ENCODE results near the gene LYZL4. TPM values are rescaled to one million over a fixed set of nuclear protein-coding genes. Genes with fewer than 3 reads are reported as not detected.
A peak's percentile ranks its signal among the peaks of the same experiment; 100 is the strongest.

Gene LYZL4
- total and polyA plus RNA-seq, 2 of the 13 experiments (the other 11 are each of a cell fraction or from before 2014, with no cell fraction given): not detected

DNA sequence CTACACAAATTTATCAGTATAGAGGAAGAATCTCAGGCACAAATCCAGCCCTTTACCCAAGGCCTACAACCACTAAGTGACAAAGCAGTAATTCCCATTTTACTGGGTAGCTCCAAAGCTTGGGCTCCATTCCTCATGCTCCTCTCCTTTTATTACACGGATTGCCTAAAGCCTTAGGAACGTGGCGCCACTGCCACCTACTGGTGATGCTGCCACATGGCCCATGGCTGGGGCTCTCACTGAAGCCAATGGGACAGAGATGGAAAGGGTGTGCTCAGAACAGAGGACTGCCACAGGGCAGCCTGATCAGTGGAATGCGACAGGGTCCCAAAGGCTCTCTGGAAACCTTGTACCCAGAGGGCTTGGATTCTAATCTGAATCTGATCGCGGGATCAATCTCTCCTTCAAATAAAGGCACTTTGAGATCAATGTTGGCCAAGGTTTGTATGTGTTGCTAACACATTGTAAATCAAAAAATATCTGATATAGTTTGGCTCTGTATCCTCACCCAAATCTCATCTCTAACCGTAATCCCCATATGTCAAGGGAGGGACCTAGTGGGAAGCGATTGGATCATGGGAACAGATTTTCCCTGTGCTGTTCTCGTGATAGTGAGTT, 33.5 kb upstream of the LYZL4 start (continued):
- TF ChIP-seq HNF1B (CRISPR knock-in tag; IDR thresholded peaks at IDR 0.05): 0 out of 2 replicates have a peak, but pooled peaks have one; percentile 36
- peak; percentile 29; the same call in 1 of the 2 replicates for TF ChIP-seq THAP11 (CRISPR knock-in tag; IDR thresholded peaks at IDR 0.05)
- TF ChIP-seq ZNF605 (CRISPR knock-in tag; IDR thresholded peaks at IDR 0.05): no peak
- no peak for TF ChIP-seq ZNF512B (CRISPR knock-in tag; IDR thresholded peaks at IDR 0.05; ENCODE audit: borderline replicate concordance)
- TF ChIP-seq THAP8 (CRISPR knock-in tag; IDR thresholded peaks at IDR 0.05; ENCODE audit: borderline replicate concordance): no peak
- no peak for TF ChIP-seq MAZ (IDR thresholded peaks at IDR 0.05; ENCODE audit: borderline replicate concordance, low read depth, low read length)
- no peak for TF ChIP-seq MAZ (CRISPR knock-in tag; IDR thresholded peaks at IDR 0.05; ENCODE audit: low read depth)
- TF ChIP-seq REXO4 (CRISPR knock-in tag; IDR thresholded peaks at IDR 0.05; ENCODE audit: borderline replicate concordance): no peak
- TF ChIP-seq ZNF138 (CRISPR knock-in tag; IDR thresholded peaks at IDR 0.05; ENCODE audit: low read depth): no peak
- TF ChIP-seq ZNF143 (CRISPR knock-in tag; IDR thresholded peaks at IDR 0.05): no peak
- TF ChIP-seq LCORL (IDR thresholded peaks at IDR 0.05): no peak
- TF ChIP-seq LCORL (CRISPR knock-in tag; IDR thresholded peaks at IDR 0.05): peak; percentile 55; the same call in 1 of the 2 replicates
- TF ChIP-seq MIER3 (CRISPR knock-in tag; IDR thresholded peaks at IDR 0.05; ENCODE audit: borderline replicate concordance): no peak
- no peak for TF ChIP-seq CBX1 (IDR thresholded peaks at IDR 0.05; ENCODE audit: low read depth)
- no peak for TF ChIP-seq ZNF274 (CRISPR knock-in tag; IDR thresholded peaks at IDR 0.05)
- TF ChIP-seq, protein P1, sequence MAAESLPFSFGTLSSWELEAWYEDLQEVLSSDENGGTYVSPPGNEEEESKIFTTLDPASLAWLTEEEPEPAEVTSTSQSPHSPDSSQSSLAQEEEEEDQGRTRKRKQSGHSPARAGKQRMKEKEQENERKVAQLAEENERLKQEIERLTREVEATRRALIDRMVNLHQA (CRISPR knock-in tag; IDR thresholded peaks at IDR 0.05): no peak
- TF ChIP-seq EZH2 (conservative IDR thresholded peaks at IDR 0.05; ENCODE audit: low read depth, low read length): no peak
- TF ChIP-seq CBX2 (IDR thresholded peaks at IDR 0.05; ENCODE audit: low read depth, low read length): no peak
- TF ChIP-seq CBX2 (CRISPR knock-in tag; IDR thresholded peaks at IDR 0.05; ENCODE audit: low read depth): no peak
- TF ChIP-seq RAD21 (CRISPR knock-in tag; IDR thresholded peaks at IDR 0.05): peak; percentile 97
- no peak; the same call in 2 of the 3 replicates for TF ChIP-seq MXI1 (IDR thresholded peaks at IDR 0.05; ENCODE audit: borderline replicate concordance, low read depth, low read length)
- no peak for TF ChIP-seq AGO2 (optimal IDR thresholded peaks at IDR 0.05; ENCODE audit: low read depth, low read length)
- peak; percentile 99 for TF ChIP-seq STAG1 (CRISPR knock-in tag; IDR thresholded peaks at IDR 0.05)
- TF ChIP-seq PCBP2 (optimal IDR thresholded peaks at IDR 0.05; ENCODE audit: low read depth, low read length, poor library complexity, severe bottlenecking): no peak
- TF ChIP-seq CEBPG (CRISPR knock-in tag; IDR thresholded peaks at IDR 0.05): peak; percentile 61
- no peak for TF ChIP-seq BRD4 (CRISPR knock-in tag; IDR thresholded peaks at IDR 0.05)
- peak; percentile 27 for TF ChIP-seq XRCC5 (optimal IDR thresholded peaks at IDR 0.05; ENCODE audit: low read length)
- TF ChIP-seq ZNF160 (CRISPR knock-in tag; IDR thresholded peaks at IDR 0.05): no peak
- TF ChIP-seq ATM (IDR thresholded peaks at IDR 0.05; ENCODE audit: borderline replicate concordance): no peak

All from HepG2 (cell line).